ENCODE measurements around the gene MYT1. TPM values are rescaled to one million over a fixed set of nuclear protein-coding genes. Genes with fewer than 3 reads are reported as not detected.
"Not testable (repeated sequence)": the region's sequence is repeated elsewhere in the genome, so short reads cannot be mapped to it uniquely, and the experiment has no call there.

Gene MYT1
- total RNA-seq, 1 donor from 2014 or later = 0.34 TPM

- peaks cover 15% of the 10 kb centered on the region for H3K27me3 Mint-ChIP-seq (ENCODE audit: low read depth)
- DNase-seq (ENCODE audit: low spot score in 2 of 2, unreplicated experiment in 2 of 2) = no peak
- H3K27ac Mint-ChIP-seq = no peak overlapping the region
- no peak for TF ChIP-seq CTCF (IDR thresholded peaks at IDR 0.05; ENCODE audit: unreplicated experiment)
- no peak overlapping the region for H3K4me3 Mint-ChIP-seq
- no peaks in the 10 kb centered on the region for H3K9me3 Mint-ChIP-seq
- no peaks in the 10 kb centered on the region for H3K36me3 Mint-ChIP-seq
- H3K4me1 Mint-ChIP-seq = peaks cover 7% of the 10 kb centered on the region
These were observed 69.5 kb downstream of the MYT1 start for GRCh38 chr20:64233725-64234124.

GRCh38 chr20:64234291-64234791, 70.1 kb downstream of the MYT1 start:
- Mint-ChIP-seq H3K4me1 (peaks cover 5% of the 10 kb centered on the region), H3K4me3 (no peak overlapping the region), H3K9me3 (no peaks in the 10 kb centered on the region), H3K27ac (no peak overlapping the region), H3K36me3 (no peaks in the 10 kb centered on the region), H3K27me3 (ENCODE audit: low read depth) (peaks cover 15% of the 10 kb centered on the region)
- no peak for TF ChIP-seq CTCF (IDR thresholded peaks at IDR 0.05; ENCODE audit: unreplicated experiment)
- DNase-seq (ENCODE audit: low spot score in 2 of 2, unreplicated experiment in 2 of 2) = no peak

GRCh38 chr20:64234921-64235565, 70.8 kb downstream of the MYT1 start:
- H3K9me3 Mint-ChIP-seq; H3K36me3 Mint-ChIP-seq; H3K4me1 Mint-ChIP-seq; H3K4me3 Mint-ChIP-seq; DNase-seq (ENCODE audit: low spot score in 2 of 2, unreplicated experiment in 2 of 2); H3K27ac Mint-ChIP-seq: not testable (repeated sequence)
- H3K27me3 Mint-ChIP-seq (ENCODE audit: low read depth) = peaks cover 15% of the 10 kb centered on the region

- Mint-ChIP-seq H3K4me1 (no peaks in the 10 kb centered on the region), H3K36me3 (no peaks in the 10 kb centered on the region), H3K27me3 (ENCODE audit: low read depth) (peaks cover 15% of the 10 kb centered on the region), H3K4me3 (no peak overlapping the region), H3K9me3 (no peaks in the 10 kb centered on the region), H3K27ac (no peak overlapping the region)
- TF ChIP-seq CTCF (IDR thresholded peaks at IDR 0.05; ENCODE audit: unreplicated experiment) = no peak
- no peak for DNase-seq (ENCODE audit: low spot score in 2 of 2, unreplicated experiment in 2 of 2)
These were observed 72.2 kb downstream of the MYT1 start for GRCh38 chr20:64236137-64237088.

GRCh38 chr20:64237316-64237715, 73.1 kb downstream of the MYT1 start:
- H3K36me3 Mint-ChIP-seq = no peaks in the 10 kb centered on the region
- no peaks in the 10 kb centered on the region for H3K4me1 Mint-ChIP-seq
- peaks cover 16% of the 10 kb centered on the region for H3K27me3 Mint-ChIP-seq (ENCODE audit: low read depth)
- no peak for DNase-seq (ENCODE audit: low spot score in 2 of 2, unreplicated experiment in 2 of 2)
- H3K4me3 Mint-ChIP-seq = no peak overlapping the region
- H3K9me3 Mint-ChIP-seq = no peaks in the 10 kb centered on the region
- TF ChIP-seq CTCF (IDR thresholded peaks at IDR 0.05; ENCODE audit: unreplicated experiment) = no peak
- no peak overlapping the region for H3K27ac Mint-ChIP-seq
